Mucosa of descending colon (tissue), 3 donors: ENCODE measurements around the gene RUNX1. TPM values are rescaled to one million over a fixed set of nuclear protein-coding genes. Genes with fewer than 3 reads are reported as not detected.

ENCODE experiments used
- ATAC-seq: fragments of 200-7000 bp; cut with Tn5 transposase; one replicate; pipeline ENCODE4 v1.9.1; 2020; ENCODE audit warnings: mild to moderate bottlenecking, moderate library complexity
- DNase-seq, 3 donors: peaks; one replicate each; pipeline ENCODE4 v3.0.0-alpha.2; 2020
- H3K36me3 ChIP-seq: fragments of 200-600 bp; one replicate; pipeline ENCODE4 v1.8.0; 2021; ENCODE audit warnings: low read depth, mild to moderate bottlenecking
- H3K4me1 ChIP-seq: fragments of 200-600 bp; one replicate; pipeline ENCODE4 v1.8.0; 2021; ENCODE audit warnings: low read depth, mild to moderate bottlenecking
- H3K4me3 ChIP-seq: fragments of 200-600 bp; one replicate; pipeline ENCODE4 v1.8.0; 2021; ENCODE audit warnings: mild to moderate bottlenecking
- H3K9me3 ChIP-seq: fragments of 200-600 bp; one replicate; pipeline ENCODE4 v1.8.0; 2021; ENCODE audit warnings: mild to moderate bottlenecking
- CTCF ChIP-seq: fragments of 200-600 bp; IDR thresholded peaks from one replicate; pipeline ENCODE4 v1.8.0; 2022; ENCODE audit warnings: antibody characterized with exemption, mild to moderate bottlenecking
- intact Hi-C, 2 donors: fragments of 100-400 bp; cut with DNase I in 1 of 2; cut with micrococcal nuclease in 1 of 2; formaldehyde crosslinking; loops; one replicate each; pipeline versions ENCODE4 v1.11.0 to v1.11.1; 2022; cut with DNase I, micrococcal nuclease
- total RNA-seq, 3 donors: library from RNA; stranded (reverse); fragmentation: NEBNext Ultra II Directional in 2 of 3; extraction: Animal tissue kit (Norgen Biotek cat#: 25700) in 2 of 3; gene quantifications; one replicate each; pipeline versions ENCODE4 v1.2.1 to v1.2.4, GENCODE V29; 2021 to 2023
- donor health status: DM: no; HTN: no; CAD: no; lungs with moderate emphysema.
- donor health status: DM: no; HTN: no; CAD: no.
- donor health status: DM: no; HTN: yes; CAD: no.

Gene RUNX1
- total RNA-seq, 3 donors from 2014 or later: 16.5 to 29.4 (median 24.0) TPM

GRCh38 chr21:34840693-34841092 lies 208.4 kb downstream of the RUNX1 start:
- no peak for TF ChIP-seq CTCF
- Histone ChIP-seq H3K9me3 (no peaks in the 10 kb centered on the region), H3K36me3 (no peaks in the 10 kb centered on the region), H3K4me1 (peaks cover 10% of the 10 kb centered on the region), H3K4me3 (no peak overlapping the region)
- intact Hi-C loops: no loop called here
- ATAC-seq (no peak), DNase-seq (no peak)

GRCh38 chr21:34838956-34839820 lies 209.9 kb downstream of the RUNX1 start:
- intact Hi-C loops: no loop called here
- no peaks in the 10 kb centered on the region for H3K4me1 ChIP-seq
- no peak overlapping the region for H3K4me3 ChIP-seq
- DNase-seq: no peak
- no peaks in the 10 kb centered on the region for H3K36me3 ChIP-seq
- no peak for TF ChIP-seq CTCF
- no peaks in the 10 kb centered on the region for H3K9me3 ChIP-seq
- ATAC-seq: no peak

GRCh38 chr21:34836933-34837505 lies 212.1 kb downstream of the RUNX1 start:
- intact Hi-C loops: no loop called here
- ATAC-seq (no peak), DNase-seq (no peak)
- TF ChIP-seq CTCF: no peak
- H3K9me3 ChIP-seq: no peaks in the 10 kb centered on the region
- H3K4me3 ChIP-seq: no peak overlapping the region
- H3K36me3 ChIP-seq: no peaks in the 10 kb centered on the region
- no peaks in the 10 kb centered on the region for H3K4me1 ChIP-seq

GRCh38 chr21:34836103-34836932 lies 212.8 kb downstream of the RUNX1 start:
- no peaks in the 10 kb centered on the region for H3K4me1 ChIP-seq
- H3K4me3 ChIP-seq: no peak overlapping the region
- H3K9me3 ChIP-seq: no peaks in the 10 kb centered on the region
- H3K36me3 ChIP-seq: no peaks in the 10 kb centered on the region
- ATAC-seq: peak; percentile 65
- intact Hi-C loops: no loop called here
- no peak for TF ChIP-seq CTCF
- peak in 1 of 3 donors; percentile 63 for DNase-seq

- DNase-seq (no peak), ATAC-seq (no peak)
- no peaks in the 10 kb centered on the region for H3K9me3 ChIP-seq
- intact Hi-C loops: no loop called here
- no peak overlapping the region for H3K4me3 ChIP-seq
- TF ChIP-seq CTCF: no peak
- H3K36me3 ChIP-seq: no peaks in the 10 kb centered on the region
- no peaks in the 10 kb centered on the region for H3K4me1 ChIP-seq
These were observed 213.6 kb downstream of the RUNX1 start for GRCh38 chr21:34835526-34835925.
